Fibroblast of skin of left biceps (primary cell): ENCODE measurements around the gene NPHP4.
"Not testable (repeated sequence)": the region's sequence is repeated elsewhere in the genome, so short reads cannot be mapped to it uniquely, and the experiment has no call there.

Experiments
- DNase-seq, 2 experiments: peaks; one replicate each; pipeline ENCODE4 v3.0.0-alpha.2; 2013; ENCODE audit warnings: low read depth in 2 of 2

NPHP4 gene

GRCh38 chr1:5934058-5934884, 58.0 kb downstream of the NPHP4 start:
- DNase-seq, result no peak

- no peak for DNase-seq
Measured at GRCh38 chr1:5933676-5934057, 58.6 kb downstream of the NPHP4 start.

GRCh38 chr1:5933050-5933449, 59.2 kb downstream of the NPHP4 start:
- DNase-seq, result no peak

GRCh38 chr1:5928714-5929400, 63.4 kb downstream of the NPHP4 start:
- no peak for DNase-seq

- DNase-seq, result no peak
Measured at GRCh38 chr1:5927506-5928370, 64.5 kb downstream of the NPHP4 start.

GRCh38 chr1:5926686-5927435, 65.4 kb downstream of the NPHP4 start:
- no peak for DNase-seq

- DNase-seq, result not testable (repeated sequence)
Measured at GRCh38 chr1:5922700-5923330, 69.4 kb downstream of the NPHP4 start.

GRCh38 chr1:5921671-5922070, 70.6 kb downstream of the NPHP4 start:
- no peak for DNase-seq

GRCh38 chr1:5921129-5921528, 71.1 kb downstream of the NPHP4 start:
- no peak for DNase-seq

GRCh38 chr1:5920201-5920600, 72.0 kb downstream of the NPHP4 start:
- DNase-seq, result no peak

GRCh38 chr1:5918275-5918649, 74.0 kb downstream of the NPHP4 start:
- no peak for DNase-seq

GRCh38 chr1:5917591-5918274, 74.5 kb downstream of the NPHP4 start:
- DNase-seq, result no peak

- no peak for DNase-seq
Measured at GRCh38 chr1:5917281-5917590, 75.0 kb downstream of the NPHP4 start.

GRCh38 chr1:5916572-5917280, 75.5 kb downstream of the NPHP4 start:
- no peak for DNase-seq

- no peak for DNase-seq
Measured at GRCh38 chr1:5915587-5916571, 76.3 kb downstream of the NPHP4 start.

- DNase-seq, result no peak
Measured at GRCh38 chr1:5914676-5915365, 77.4 kb downstream of the NPHP4 start.

GRCh38 chr1:5913876-5914275, 78.3 kb downstream of the NPHP4 start:
- DNase-seq, result no peak
